GM19099 (cell line): ENCODE measurements around the gene TMC1.

Experiments
- POLR2A ChIP-seq: IDR thresholded peaks from 3 replicates; pipeline ENCODE4 v1.6.1; 2011; ENCODE audit warnings: low read depth; ENCODE audit not compliant: insufficient read length; ENCODE audit errors: extremely low read depth

Gene TMC1

GRCh38 chr9:72726947-72727346 lies 205.5 kb downstream of the TMC1 start:
- TF ChIP-seq POLR2A: no peak

DNA sequence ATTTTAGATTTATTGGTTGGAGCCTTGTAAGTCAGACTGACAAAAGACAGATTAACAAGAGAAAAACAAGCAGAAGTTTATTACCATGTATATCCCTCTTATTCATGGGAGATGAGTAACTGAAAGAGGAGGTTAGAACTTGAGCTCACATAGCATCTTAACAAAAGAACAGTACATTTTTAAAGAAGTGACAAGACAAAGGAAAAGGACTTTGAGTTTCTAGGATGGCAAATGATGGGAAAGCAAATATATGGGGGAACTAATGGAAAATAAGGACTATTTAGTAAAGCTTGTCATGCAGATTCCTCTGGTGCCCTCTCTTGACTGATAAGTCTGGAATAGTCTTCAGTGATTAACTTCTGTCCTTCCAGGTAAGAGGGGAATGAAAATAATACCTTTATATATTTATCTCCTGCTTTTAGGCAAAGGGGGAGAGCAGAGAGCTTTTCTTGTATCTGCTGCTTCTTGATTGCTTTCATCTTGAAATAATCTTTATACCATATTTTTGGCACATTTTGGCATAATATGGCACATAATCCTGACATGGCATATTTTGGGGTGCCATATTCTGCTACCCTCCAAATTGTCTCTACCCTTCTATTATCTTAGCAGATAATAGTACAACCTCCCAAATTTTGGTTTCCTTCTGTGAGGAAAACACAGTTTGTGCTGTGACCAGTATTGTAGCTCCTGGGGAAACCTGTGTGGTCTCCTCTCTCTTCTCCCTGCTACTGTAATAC lies 206.8 kb downstream of the TMC1 start:
- TF ChIP-seq POLR2A: no peak

- no peak for TF ChIP-seq POLR2A
Measured at GRCh38 chr9:72733895-72734294, 212.5 kb downstream of the TMC1 start.

- TF ChIP-seq POLR2A: no peak
Measured at GRCh38 chr9:72734631-72735030, 213.2 kb downstream of the TMC1 start.

DNA sequence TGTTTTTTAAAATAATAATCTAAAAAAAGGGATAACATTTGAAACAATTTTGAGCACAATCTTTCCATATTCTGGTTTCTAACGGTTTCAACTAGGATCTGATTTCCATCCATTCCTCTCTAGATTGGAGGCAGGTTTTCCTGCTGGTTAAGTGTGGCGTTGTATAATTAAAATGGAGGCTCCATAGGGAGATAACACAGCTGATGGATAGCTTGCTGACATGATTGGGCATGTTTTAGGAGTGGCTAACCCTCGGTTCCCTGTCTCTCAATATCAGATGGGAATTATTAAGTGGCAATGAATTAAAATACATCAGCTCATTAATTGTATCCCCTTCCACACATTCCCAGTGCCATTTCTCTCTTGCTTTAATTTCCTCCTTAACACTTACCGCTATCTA lies 222.4 kb downstream of the TMC1 start:
- TF ChIP-seq POLR2A: no peak

DNA sequence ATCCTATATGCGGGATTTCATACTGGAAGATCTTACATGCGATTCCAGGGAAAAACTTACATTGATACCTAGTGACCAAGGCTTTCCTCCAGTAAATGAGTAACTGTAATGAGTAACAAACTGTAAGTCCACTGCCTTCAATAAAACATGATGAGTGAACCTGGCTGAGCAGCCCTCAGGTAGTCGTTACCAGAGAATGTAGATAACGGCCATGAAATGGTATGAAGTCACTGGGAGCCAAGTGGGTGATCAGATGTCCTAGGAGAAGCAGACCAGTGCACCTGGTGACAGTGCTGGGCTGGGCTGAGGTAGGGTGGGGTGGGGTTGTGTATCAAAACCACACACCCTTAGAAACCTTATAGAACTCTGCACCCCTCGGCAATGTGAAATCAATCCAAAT lies 227.9 kb downstream of the TMC1 start:
- TF ChIP-seq POLR2A: no peak

- TF ChIP-seq POLR2A: no peak
Measured at GRCh38 chr9:72751541-72751940, 230.1 kb downstream of the TMC1 start.

GRCh38 chr9:72753266-72753893 lies 232.0 kb downstream of the TMC1 start:
- TF ChIP-seq POLR2A: no peak

DNA sequence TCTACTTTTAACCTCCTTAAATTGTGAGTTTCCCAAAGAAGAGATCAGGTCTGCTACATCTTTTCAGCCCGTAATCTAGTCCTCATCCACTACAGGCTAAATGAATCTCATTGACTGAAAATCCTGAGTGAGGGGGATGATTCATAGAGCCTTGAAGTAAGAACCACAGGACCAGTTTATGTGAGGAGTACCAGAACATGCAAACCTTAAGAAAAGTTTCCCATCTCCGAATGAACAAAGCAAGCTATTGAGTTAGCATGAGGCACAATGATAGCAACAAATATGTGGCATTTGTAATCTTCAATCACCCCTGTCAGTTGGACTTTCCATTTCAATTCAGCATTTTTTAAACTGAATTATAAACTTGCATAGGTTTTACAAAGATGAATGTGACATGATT lies 234.4 kb downstream of the TMC1 start:
- no peak for TF ChIP-seq POLR2A

GRCh38 chr9:72758944-72759343 lies 237.5 kb downstream of the TMC1 start:
- TF ChIP-seq POLR2A: no peak

GRCh38 chr9:72763022-72763421 lies 241.6 kb downstream of the TMC1 start:
- TF ChIP-seq POLR2A: no peak

GRCh38 chr9:72769546-72769945 lies 248.1 kb downstream of the TMC1 start:
- TF ChIP-seq POLR2A: no peak

DNA sequence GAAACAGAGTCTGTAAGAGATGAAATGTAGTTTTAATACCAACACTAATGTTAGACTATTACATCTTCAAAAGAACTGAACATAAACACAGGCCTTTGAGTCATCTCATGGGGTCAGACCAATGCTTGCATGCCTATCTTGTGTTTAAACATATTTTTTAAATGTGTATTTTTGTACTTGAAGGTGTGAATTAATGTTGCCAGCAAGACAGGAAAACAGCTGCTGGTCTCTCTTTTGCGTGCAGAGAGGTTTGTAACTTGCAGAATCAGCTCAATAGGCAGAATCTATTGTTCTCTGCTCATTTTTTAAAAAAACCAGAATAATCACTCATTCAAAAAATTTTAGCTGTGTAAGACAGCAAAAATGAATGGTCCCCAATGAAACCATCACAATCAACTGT lies 251.3 kb downstream of the TMC1 start:
- no peak for TF ChIP-seq POLR2A

DNA sequence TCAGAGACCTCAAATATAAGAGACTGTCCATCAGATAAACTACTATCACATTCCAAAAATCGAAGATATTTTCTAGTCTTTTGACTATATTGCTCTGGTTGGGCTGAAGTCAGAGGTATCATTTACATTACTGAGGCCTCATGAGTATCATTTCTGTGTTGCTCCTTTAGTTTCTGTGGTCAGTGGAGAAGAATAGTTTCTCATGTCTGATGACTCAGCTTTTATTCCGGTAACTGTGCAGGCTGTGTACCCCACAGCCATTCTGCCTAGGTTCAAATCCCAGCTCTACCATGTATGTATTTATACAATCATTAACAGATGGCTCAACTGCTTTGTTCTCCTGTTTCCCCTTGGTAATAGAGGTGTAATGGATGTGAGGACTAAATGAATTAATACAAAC lies 252.2 kb downstream of the TMC1 start:
- TF ChIP-seq POLR2A: no peak

GRCh38 chr9:72775570-72775969 lies 254.2 kb downstream of the TMC1 start:
- TF ChIP-seq POLR2A: no peak

GRCh38 chr9:72779614-72780013 lies 258.2 kb downstream of the TMC1 start:
- no peak for TF ChIP-seq POLR2A
